BE2C (cell line): ENCODE results near the gene PIAS2.

Experiments
- DNase-seq: peaks from one replicate; pipeline ENCODE4 v3.0.0-alpha.2; 2020
- H3K27me3 ChIP-seq: fragments of 250-450 bp; sonication (Bioruptor Pico); 2 replicates; pipeline ENCODE4 v1.5.1; 2020; ENCODE audit warnings: mild to moderate bottlenecking
- H3K36me3 ChIP-seq: fragments of 250-450 bp; sonication (Bioruptor Pico); 2 replicates; pipeline ENCODE4 v1.5.1; 2020; ENCODE audit warnings: mild to moderate bottlenecking
- H3K4me1 ChIP-seq: fragments of 250-450 bp; sonication (Bioruptor Pico); 2 replicates; pipeline ENCODE4 v1.5.1; 2020
- H3K4me3 ChIP-seq: 2 replicates; pipeline ENCODE4 v1.5.1; 2011; ENCODE audit warnings: low read depth, low read length
- H3K9me3 ChIP-seq: fragments of 250-450 bp; sonication (Bioruptor Pico); 2 replicates; pipeline ENCODE4 v1.5.1; 2020
- TF ChIP-seq, protein P1 (sequence below): IDR thresholded peaks from 2 replicates; pipeline ENCODE4 v1.5.1; 2012; ENCODE audit warnings: mild to moderate bottlenecking, low read depth, low read length

PIAS2 gene

DNA sequence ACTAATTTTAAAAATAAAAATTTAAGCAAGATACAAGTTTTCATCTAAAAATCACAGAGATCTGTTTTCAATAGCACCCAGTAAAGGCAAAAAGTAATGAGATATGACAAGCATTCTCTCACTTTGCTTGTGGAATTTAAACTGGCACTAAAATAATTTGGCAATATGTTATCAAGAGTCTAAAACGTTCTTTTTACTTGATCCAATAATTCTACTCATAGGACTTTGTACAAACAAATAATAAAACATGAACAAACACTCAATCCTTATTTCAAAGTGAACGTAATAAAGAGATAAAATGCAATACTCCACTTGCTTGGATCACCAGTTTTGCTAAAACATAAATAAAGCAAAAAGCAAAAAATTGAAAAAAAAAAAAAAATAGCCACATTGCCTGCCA is 30.4 kb downstream of the PIAS2 start:
- no peak for DNase-seq
- H3K27me3 ChIP-seq = no peaks in the 10 kb centered on the region
- no peaks in the 10 kb centered on the region for H3K9me3 ChIP-seq
- no peaks in the 10 kb centered on the region for H3K36me3 ChIP-seq
- no peak overlapping the region for H3K4me3 ChIP-seq
- H3K4me1 ChIP-seq = no peaks in the 10 kb centered on the region
- TF ChIP-seq, protein P1, sequence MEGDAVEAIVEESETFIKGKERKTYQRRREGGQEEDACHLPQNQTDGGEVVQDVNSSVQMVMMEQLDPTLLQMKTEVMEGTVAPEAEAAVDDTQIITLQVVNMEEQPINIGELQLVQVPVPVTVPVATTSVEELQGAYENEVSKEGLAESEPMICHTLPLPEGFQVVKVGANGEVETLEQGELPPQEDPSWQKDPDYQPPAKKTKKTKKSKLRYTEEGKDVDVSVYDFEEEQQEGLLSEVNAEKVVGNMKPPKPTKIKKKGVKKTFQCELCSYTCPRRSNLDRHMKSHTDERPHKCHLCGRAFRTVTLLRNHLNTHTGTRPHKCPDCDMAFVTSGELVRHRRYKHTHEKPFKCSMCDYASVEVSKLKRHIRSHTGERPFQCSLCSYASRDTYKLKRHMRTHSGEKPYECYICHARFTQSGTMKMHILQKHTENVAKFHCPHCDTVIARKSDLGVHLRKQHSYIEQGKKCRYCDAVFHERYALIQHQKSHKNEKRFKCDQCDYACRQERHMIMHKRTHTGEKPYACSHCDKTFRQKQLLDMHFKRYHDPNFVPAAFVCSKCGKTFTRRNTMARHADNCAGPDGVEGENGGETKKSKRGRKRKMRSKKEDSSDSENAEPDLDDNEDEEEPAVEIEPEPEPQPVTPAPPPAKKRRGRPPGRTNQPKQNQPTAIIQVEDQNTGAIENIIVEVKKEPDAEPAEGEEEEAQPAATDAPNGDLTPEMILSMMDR = no peak

GRCh38 chr18:46883180-46883579 is 34.1 kb downstream of the PIAS2 start:
- TF ChIP-seq, protein P1 = no peak

GRCh38 chr18:46877329-46877987 is 39.8 kb downstream of the PIAS2 start:
- no peaks in the 10 kb centered on the region for H3K36me3 ChIP-seq
- no peak for DNase-seq
- TF ChIP-seq, protein P1 = no peak

More at GRCh38 chr18:46883180-46883579, 34.1 kb downstream of the PIAS2 start:
- no peak for DNase-seq
- Histone ChIP-seq H3K4me3 (no peak overlapping the region), H3K27me3 (no peaks in the 10 kb centered on the region), H3K4me1 (no peaks in the 10 kb centered on the region), H3K9me3 (no peaks in the 10 kb centered on the region), H3K36me3 (no peaks in the 10 kb centered on the region)

GRCh38 chr18:46868169-46868921 is 49.0 kb downstream of the PIAS2 start:
- DNase-seq = no peak
- Histone ChIP-seq H3K27me3 (no peaks in the 10 kb centered on the region), H3K4me1 (no peaks in the 10 kb centered on the region), H3K9me3 (no peaks in the 10 kb centered on the region), H3K4me3 (no peak overlapping the region), H3K36me3 (no peaks in the 10 kb centered on the region)
- TF ChIP-seq, protein P1 = no peak

More at GRCh38 chr18:46877329-46877987, 39.8 kb downstream of the PIAS2 start:
- no peaks in the 10 kb centered on the region for H3K4me1 ChIP-seq
- H3K27me3 ChIP-seq = no peaks in the 10 kb centered on the region
- no peak overlapping the region for H3K4me3 ChIP-seq
- H3K9me3 ChIP-seq = no peaks in the 10 kb centered on the region

DNA sequence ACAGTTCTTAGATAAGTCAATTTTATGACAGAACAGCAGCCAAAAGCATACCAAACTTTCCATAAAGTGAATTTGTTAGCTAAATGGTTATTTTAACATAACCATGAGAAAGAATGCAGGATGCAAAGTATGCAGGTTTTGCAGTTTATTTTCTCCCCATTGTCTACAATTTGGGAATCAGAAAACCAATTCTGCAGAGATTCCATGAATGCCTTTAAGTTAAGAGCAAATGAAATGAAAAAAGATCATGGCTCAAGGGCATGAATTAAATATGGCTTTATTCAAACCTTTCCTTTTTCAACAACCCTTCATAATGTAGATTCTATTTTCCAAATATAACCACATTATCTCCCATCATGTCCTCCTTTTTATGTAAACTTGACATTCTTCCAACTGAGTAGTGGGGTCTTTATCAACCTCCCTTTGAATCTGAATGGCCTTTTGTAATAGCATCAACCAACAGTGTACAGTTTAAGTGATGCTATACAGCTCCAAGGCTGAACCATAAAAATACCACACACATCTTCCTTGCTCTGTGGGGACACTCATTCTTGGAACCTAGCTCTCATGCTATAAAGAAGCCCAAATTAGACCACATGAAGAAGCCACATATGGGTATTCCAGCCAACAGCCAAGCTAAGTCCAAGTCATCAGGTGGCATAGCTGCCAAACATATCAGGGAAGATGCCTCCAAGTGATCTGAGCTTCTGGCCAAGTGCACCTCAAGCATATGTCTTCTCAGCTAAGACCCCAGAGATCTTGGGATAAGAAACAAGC is 49.8 kb downstream of the PIAS2 start:
- Histone ChIP-seq H3K4me3 (no peak overlapping the region), H3K4me1 (no peaks in the 10 kb centered on the region), H3K36me3 (no peaks in the 10 kb centered on the region), H3K9me3 (no peaks in the 10 kb centered on the region), H3K27me3 (no peaks in the 10 kb centered on the region)
- DNase-seq = no peak
- TF ChIP-seq, protein P1 = no peak
